GM20000 (cell line): ENCODE data around the gene ATE1.

Experiments used
- DNase-seq: peaks from one replicate; pipeline ENCODE4 v3.0.0; 2012; ENCODE audit warnings: low spot score
- TF ChIP-seq, protein P1 (sequence below): IDR thresholded peaks from 2 replicates; pipeline ENCODE4 v1.5.1; 2012; ENCODE audit warnings: mild to moderate bottlenecking, control low read depth; ENCODE audit errors: extremely low read depth, missing control alignments

Gene ATE1

DNA sequence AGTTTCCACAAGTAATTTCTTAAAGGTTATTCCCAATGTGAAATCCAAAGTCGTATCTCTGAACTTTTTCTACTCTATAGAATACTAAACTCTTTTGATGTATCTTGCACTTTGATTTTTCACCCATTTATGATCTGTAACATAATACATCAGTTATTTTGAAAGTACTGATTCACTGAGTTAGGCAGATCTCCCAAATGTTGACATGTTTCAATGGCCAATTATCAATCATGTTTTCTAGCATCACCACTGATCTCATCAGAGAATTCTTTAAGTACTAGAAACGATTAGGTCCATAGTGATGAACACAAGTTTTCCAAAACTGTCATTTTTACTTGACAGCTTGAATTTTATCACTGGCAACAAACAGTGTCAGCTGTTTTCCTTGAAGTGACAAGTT lies 119.0 kb downstream of the ATE1 start:
- TF ChIP-seq, protein P1, sequence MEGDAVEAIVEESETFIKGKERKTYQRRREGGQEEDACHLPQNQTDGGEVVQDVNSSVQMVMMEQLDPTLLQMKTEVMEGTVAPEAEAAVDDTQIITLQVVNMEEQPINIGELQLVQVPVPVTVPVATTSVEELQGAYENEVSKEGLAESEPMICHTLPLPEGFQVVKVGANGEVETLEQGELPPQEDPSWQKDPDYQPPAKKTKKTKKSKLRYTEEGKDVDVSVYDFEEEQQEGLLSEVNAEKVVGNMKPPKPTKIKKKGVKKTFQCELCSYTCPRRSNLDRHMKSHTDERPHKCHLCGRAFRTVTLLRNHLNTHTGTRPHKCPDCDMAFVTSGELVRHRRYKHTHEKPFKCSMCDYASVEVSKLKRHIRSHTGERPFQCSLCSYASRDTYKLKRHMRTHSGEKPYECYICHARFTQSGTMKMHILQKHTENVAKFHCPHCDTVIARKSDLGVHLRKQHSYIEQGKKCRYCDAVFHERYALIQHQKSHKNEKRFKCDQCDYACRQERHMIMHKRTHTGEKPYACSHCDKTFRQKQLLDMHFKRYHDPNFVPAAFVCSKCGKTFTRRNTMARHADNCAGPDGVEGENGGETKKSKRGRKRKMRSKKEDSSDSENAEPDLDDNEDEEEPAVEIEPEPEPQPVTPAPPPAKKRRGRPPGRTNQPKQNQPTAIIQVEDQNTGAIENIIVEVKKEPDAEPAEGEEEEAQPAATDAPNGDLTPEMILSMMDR: no peak
- DNase-seq: no peak

DNA sequence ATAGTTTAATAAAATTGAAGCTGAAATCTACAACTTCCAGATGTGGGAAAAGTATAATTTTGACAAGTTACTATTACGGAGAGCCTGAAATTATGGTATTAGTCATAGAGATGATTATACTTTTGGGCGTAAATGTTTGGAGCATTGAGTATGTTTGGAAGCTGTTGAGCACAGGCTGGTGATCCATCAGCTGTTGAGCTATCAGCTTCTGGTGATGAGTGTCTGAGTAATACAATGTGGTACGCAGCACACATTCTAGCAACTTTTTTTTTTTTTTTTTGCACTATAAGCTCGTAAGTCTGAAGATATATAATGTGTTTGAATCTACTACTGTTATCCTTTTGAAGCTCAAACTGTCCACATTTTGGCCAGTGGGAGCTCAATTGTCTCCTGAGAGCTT lies 123.4 kb downstream of the ATE1 start:
- no peak for DNase-seq
- TF ChIP-seq, protein P1: no peak

DNA sequence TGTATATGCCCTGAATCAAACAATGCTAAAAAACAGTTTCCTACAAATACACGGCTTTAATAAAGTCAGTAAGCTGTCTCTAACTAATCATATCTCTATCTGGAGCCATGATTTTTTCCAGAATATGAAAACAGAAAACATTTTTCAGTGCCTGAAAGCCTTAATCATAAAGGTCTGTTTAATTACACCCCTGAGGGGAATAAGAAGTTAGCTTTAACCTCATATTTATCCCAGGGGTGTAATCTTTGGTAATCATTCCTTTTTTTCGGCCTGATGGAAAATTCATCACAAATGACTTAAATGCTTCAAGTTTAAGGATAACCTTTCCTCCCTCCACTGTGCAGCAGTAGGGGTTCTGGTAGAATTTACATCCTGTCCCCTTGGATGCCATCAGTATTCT lies 124.2 kb downstream of the ATE1 start:
- no peak for DNase-seq
- TF ChIP-seq, protein P1: no peak

DNA sequence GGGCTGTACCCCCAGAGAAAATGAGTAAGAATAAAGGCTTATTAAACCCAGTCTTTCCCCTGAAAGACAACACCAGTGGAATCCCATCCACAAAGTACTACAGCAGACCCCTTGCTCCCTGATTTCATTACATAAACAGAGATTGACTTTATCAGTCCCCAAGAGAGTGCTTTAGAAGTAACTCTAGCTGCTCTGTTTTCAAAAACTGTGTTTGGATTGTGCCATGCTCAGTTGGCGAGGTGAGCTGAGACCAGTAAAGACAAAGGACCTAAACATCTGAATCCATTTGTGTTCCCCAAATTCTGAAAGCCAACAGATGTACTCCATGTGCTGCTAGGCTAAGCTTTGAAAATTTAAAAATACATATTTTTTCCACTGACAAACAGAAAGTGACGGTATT lies 127.0 kb downstream of the ATE1 start:
- no peak for DNase-seq
- TF ChIP-seq, protein P1: no peak

DNA sequence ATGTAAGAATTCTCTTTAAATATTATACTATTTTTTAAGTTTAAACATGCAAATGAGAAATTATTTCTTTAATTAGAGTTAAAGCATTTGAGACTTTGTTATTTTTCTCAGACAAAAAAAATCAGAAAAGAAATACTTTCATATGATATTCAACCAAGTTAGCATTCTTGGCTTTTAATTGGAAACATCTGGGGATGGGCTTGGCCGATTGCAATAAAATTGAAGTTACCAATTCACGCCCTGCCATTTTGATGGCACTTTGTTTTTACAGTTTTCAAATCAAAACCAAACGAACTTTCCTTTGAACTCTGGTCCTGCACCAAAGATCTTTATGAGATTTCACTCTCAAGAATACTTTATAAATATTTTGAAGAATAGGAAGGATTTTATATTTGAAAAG lies 127.7 kb downstream of the ATE1 start:
- TF ChIP-seq, protein P1: no peak
- no peak for DNase-seq

DNA sequence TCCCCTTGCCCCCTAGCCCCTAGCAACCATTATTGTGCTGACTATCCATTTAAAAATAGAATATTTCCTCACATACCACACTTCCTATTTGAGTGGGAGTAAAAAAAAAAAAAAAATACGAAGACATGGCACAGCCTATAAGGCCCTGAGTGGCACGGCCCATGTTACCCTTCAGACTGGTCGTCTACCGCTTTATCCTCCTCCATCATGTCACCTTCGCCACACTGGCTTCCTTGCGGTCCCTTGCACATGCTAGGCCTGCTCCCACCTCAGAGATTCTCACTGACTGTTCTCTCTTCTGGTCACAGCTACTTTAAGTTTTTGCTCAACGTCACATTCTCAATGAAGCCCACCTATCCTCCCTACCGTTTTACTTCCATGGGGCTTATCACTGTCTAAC lies 130.3 kb downstream of the ATE1 start:
- TF ChIP-seq, protein P1: no peak
- DNase-seq: no peak

DNA sequence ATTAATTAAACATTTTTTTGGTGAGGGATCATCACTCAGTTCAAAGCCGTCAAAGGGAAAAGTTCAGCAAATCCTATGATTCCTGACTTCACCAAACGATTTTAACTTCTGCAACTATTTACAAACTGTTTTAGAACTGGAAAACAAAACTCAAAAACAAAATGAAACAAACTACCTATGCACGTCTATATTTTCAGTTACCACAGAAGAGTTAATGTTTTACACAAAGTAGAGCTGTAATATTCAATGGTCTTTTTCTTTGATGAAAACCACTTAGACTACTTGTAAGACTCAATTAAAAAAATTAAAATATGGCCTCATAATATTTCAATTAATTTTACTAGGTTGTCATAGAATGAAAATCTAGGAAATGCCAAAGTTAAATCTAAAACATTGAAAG lies 131.5 kb downstream of the ATE1 start:
- DNase-seq: no peak
- TF ChIP-seq, protein P1: no peak
